GM19193 (cell line): ENCODE data around the gene COL19A1.

ENCODE experiments used
- POLR2A ChIP-seq: IDR thresholded peaks from 4 replicates; pipeline ENCODE4 v1.6.1; 2011; ENCODE audit not compliant: insufficient read depth, insufficient read length; ENCODE audit errors: extremely low read depth

Gene COL19A1

DNA sequence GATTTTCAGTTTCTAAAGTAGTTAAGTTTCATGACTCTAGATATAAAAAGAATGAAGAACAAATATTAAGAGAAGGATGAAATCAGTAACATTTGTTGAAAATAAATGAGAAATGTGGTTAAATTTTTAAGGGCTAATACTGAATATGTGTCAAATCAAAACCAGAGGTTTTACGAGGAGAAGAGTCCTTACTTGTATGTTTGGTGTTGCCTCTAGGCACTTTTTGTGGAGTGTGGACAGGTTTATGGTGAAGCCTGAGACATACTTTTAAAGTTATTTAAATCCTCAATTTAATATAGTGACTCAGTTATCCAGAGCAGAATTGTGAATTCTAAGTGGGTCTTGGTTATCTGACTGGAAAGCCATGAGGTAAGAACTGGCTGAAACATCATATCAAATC is 68.7 kb downstream of the COL19A1 start:
- TF ChIP-seq POLR2A: no peak

DNA sequence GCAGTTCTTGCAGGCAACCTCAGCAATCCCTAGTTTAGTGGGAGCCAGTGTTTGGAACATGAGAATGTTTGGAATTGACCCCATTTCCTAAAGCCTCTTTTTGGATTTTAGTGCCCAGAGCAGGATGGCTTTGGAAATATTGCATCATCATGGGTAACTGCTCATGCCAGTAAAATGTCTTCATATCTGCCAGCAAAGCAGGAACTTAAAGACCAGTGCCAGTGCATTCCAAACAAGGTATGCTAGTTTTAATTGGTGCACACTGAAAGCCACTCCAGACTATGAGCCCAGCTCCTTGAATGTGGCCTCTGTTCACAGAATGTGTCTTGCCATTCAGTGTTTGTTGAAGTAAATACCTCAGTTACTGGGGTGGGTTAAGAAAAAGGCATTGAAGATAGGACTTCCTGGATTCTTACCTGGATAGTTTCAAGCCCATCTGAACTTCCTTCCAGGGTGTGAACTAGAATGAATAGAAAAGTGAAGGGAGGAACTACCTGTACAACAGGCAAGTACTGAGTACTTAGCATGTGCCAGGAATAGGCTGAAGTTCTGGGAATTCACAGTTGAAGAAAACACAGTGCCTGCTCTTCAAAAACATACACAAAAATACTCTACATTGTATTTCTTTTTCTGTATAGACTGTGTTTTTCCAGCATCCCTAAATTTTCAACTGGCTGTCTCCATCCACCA is 70.5 kb downstream of the COL19A1 start:
- TF ChIP-seq POLR2A: no peak

DNA sequence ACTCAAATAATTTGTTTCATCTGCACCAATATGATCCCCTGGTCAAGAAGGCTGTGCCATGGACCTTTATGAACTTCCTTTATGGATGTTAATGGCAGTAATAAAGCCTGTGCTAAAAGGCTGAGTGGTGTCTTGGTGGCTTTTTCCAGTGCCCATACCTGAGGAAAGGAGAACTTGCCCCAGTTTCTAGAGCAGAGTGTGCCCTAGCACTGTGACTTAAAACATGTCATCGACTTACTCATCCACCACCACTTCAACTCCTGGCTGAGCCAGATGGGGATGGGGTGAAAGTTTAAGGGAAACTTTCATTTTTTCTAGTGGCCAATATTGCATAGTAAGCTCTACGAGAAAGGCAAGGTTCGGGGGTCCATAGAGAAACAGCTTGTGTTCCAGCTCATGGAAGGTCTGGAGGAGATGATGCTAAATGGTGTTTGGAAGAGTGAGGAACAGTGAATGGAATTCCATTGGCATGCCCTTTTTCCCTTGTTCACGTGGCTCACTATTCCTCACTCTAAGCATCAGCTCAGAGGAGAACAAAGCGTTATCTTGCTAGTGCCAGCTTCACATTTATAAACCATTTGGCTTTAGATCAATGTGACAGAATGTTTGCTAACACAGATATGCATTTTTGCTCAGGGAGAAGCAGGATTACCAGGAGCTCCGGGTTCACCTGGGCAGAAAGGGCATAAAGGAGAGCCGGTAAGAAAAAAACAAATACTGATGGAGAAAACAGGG is 71.2 kb downstream of the COL19A1 start:
- no peak for TF ChIP-seq POLR2A

DNA sequence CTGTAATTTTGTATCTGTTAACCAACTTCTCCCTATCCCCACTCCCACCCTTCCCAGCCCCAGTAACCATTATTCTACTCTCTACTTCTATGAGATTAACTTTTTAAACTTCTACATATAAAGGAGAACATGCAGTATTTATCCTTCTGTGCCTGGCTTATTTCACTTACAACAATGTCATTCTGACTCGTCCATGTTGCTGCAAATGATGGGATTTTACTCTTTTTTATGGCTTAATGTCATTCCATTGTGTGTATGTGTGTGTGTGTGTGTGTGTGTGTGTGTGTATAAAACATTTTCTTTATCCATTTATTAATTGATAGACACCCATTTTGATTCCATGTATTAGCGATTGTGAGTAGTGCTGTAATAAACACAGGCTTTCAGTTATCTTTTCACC is 76.1 kb downstream of the COL19A1 start:
- no peak for TF ChIP-seq POLR2A

DNA sequence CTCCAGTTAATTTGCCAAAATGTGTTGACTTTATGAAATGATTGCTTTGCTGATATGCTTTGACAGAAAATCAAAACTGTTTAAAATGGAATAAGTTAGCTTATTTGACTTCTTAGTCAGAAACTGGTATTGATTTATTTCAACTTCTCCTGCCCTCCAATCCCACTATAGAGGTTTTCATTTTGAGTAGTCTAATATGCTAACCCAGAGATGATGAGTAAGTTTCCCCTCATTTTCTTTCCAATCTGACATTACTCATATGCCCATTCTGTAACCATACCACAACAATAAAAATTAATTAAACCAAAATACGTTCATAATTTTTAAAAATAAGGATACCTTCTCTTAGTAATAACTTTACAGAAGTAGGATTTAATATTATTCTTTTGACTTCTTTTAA is 78.8 kb downstream of the COL19A1 start:
- TF ChIP-seq POLR2A: no peak

DNA sequence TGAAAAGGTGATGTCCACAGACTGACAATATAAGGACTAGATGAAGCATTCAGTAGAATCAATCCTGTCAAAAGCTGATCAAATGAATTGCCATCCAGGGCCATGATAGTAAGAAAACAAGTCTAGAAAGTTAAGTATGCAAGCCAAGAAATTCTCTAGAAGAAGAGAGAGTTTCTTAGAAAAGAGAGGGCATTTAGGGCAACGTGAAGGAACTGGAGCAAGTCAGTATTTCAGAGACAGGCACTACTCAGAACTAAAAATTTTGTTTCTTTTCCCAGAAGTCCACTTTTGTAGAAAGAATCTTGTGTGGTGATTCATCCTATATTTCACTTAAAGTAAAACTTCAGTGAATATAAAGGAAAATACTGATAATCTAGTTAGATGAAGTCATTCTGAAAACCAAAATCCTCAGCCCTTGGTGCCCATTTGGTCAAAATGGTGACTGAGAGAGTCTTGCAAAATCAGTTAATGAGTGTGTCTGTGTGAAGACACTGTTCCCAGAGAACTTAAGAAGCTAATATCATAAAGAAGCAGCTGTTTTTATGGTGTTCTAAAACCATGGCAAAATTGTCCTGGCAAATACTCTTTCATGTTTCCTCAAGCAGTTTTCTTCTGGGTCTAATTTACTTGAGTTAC is 82.2 kb downstream of the COL19A1 start:
- TF ChIP-seq POLR2A: no peak

DNA sequence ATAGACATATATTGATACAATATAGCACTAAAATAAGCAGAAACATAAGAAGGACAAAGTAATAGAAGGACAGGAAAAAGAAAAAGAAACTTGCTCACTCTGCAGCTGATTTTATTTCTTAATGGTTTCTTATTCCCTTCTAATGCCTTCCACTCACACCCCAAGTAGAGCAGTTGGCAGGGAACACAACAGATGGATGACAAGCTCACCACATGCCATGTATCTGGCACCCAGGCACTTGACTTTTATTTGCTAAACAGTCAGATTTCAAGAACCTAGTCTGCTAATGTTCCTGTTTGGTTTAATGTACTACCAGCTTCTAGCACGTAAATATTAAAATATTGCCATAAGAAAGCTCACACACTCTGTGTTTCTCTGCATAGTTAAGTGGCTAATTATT is 87.1 kb downstream of the COL19A1 start:
- no peak for TF ChIP-seq POLR2A

DNA sequence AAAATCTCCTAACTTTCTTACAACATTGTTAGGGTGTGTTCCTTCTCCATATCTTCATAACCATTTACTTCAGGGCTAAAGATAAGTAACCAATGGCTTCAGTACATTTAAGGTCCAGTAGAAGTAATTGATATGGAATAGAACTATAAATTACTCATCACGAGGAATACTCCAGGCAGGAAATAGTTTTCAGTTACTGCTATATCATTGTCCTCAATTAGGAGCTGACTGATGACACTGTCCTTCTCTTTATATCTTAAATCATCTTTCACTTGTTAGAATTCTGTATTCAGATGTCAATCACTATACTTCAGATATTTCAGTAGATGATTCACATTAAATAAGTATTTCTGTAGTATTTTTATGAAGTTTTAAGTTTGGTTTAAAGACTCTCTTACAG is 88.4 kb downstream of the COL19A1 start:
- no peak for TF ChIP-seq POLR2A

DNA sequence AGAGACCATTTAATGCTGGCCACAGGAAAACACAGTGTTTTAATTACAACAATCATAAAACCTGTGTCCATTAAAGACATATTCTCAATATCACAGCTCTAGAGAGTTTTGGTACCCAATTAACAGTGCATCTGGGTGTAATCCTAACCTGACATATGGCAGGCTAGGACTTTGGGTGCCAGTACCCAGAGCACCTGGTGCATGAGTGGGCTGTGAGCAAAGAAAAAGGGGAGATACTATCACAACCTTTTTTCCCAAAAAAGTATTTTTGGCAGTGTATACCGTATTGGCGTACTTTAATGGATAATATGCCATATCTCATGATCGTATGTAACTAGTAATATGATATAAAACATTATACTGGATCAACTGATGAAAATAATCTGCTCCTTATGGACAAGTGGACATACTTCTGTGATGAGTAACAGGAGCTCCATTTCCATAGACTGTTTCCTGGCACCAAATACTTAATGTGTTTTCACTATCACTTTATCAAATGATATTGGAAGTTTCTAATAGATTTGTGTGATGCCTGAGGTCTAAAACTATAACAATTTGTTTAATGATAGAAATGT is 91.7 kb downstream of the COL19A1 start:
- TF ChIP-seq POLR2A: no peak

DNA sequence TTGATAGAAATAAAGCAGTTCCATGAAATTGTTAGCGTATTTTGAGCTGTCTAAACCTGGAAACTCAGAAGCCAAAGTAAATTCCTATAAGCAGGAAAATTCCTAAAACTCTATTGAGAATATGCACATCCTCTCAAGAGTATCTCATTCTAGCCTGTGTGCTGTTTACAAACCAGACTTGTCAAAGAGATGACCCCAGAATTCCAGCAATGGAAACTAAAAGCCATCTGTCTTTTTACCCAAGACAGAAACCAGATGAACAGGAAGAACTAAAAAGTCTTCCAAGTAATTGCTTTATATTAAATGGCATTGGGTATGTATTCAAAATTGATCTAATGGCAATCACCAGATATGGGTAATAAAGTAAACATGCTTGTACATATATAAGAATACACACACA is 92.6 kb downstream of the COL19A1 start:
- no peak for TF ChIP-seq POLR2A

DNA sequence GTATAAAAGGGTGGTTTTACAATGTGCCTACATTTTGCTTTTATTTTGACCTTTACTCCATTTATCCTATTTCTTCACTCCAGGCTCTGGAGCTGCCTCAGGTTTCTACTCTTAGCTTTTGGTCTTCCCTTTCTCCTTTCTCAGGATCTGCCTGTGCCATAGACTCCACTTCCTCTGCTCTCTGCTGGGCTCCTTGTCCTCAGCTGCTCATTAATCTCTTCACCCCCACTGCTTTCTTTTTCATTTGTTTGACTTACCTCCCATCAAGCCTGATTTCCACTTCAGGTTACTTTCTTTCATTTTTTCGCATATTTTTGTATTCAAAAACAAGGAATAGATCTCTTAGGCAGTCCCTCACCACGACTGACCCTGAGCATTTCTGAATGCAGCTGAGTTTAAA is 106.8 kb downstream of the COL19A1 start:
- TF ChIP-seq POLR2A: no peak

DNA sequence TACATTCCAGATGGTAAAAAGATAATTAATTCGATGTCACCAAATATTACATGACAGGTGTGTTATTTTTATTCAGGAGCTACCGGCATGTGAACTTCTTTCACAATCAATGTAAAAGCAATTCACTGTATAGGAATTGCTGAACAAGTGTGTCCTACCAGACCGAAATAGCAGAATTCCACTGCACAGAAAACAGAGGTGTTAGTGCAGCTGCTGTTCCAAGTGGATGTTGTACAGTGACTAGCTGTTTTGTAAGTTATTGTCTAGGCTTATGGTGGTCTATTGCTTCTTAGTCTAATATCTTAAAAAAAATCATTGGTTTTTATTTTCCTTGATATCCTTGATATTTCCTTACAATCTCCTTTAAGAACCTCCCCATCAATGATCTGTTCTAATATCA is 107.4 kb downstream of the COL19A1 start:
- TF ChIP-seq POLR2A: no peak

DNA sequence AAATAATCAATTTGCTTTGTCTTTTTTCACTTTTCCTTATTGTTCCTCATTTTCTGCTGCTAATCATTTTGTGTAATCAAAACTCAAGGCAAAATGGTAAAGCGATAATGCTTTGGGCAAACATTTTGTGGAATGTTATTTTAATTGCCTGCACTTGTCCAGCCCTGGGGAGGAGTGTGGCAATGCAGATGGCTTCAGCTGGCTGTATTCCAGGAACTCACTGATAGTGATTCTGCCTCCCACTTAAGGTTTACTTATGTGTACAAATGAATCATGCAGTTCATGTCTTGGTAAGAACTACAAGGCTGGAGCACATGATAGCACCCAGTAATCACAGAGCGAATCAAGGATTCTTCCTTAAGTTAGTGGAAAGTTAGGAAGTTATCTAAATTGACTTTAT is 107.8 kb downstream of the COL19A1 start:
- no peak for TF ChIP-seq POLR2A

DNA sequence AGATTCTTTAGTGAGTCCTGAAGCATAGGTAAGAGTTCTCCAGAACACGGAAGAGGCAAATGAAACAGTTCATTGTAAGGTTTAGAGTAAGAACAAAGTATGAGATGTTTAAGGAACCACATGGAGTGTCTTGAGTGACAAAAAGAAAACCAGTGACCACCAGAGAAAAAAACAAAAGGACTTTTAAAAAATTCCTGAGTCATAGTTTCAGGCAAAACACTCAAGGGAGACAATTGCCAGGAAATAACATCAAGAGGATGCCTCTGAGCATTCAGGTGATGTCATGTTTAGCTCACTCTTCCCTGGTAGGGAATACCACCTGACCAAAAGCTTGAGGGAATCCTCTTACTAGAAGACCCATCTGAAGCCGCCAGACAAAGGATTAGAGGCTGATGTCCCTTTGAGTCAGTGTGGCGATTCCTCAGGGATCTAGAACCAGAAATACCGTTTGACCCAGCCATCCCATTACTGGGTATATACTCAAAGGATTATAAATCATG is 110.3 kb downstream of the COL19A1 start:
- no peak for TF ChIP-seq POLR2A

DNA sequence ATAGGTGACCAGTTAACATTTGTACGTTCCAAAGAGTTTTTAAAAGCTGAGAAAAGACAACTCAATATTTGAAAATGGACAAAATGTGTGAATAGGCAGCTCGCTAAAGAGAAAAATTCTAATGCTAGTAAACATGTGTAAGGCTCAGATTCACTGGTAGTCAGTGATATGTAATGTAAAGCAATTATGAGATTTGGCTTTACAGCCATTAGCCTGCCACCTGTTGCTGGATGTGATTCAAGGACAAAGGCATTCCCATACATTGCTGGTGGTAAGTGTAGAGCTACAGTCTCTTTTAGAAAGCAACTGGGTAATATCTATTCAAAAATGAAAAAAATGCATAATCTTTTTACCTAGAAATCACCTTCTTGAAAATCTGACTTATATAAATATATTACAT is 114.3 kb downstream of the COL19A1 start:
- no peak for TF ChIP-seq POLR2A
